ENCODE data around the gene HCRTR1.

HCRTR1 gene

DNA sequence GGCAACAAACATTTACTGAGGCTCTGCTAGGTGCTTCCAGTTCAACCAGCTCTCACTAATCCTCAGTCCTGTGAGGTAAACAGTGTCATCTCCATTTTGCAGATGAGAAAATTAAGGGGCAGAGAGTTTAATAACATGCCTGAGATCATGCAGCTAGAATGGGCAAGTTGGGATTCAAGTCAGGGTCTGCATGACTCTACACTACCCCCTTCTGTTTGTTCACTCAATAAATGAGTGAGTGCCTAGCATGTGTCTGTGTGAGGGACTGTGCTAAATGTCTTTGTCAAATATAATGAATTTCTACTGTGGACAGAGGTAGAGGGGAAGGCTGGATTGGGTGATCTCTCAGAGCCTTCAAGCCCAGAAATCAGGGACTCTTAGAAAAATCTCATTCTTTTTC, 22.7 kb downstream of the HCRTR1 start:
- TF ChIP-seq, protein P1, sequence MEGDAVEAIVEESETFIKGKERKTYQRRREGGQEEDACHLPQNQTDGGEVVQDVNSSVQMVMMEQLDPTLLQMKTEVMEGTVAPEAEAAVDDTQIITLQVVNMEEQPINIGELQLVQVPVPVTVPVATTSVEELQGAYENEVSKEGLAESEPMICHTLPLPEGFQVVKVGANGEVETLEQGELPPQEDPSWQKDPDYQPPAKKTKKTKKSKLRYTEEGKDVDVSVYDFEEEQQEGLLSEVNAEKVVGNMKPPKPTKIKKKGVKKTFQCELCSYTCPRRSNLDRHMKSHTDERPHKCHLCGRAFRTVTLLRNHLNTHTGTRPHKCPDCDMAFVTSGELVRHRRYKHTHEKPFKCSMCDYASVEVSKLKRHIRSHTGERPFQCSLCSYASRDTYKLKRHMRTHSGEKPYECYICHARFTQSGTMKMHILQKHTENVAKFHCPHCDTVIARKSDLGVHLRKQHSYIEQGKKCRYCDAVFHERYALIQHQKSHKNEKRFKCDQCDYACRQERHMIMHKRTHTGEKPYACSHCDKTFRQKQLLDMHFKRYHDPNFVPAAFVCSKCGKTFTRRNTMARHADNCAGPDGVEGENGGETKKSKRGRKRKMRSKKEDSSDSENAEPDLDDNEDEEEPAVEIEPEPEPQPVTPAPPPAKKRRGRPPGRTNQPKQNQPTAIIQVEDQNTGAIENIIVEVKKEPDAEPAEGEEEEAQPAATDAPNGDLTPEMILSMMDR (IDR thresholded peaks at IDR 0.05), result no peak

DNA sequence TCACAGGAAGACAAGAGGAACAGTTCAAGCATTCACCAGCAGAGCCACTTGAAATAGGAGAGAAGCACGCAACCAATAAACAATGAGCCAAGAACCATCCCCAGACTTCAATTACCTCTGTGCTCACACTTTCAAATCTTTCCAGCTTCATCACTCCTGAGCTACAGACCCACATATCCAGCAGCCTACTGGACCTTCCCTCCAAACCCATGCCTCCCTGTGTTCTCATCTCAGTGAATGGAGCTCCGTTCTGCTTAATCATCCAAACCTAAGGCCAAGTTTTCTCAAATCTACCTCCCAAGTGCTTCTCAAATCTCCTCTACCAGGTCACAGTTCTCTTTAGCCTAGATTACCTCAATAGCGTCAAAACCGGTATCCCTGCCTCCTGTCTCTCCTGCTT, 23.5 kb downstream of the HCRTR1 start:
- TF ChIP-seq, protein P1 (IDR thresholded peaks at IDR 0.05), result no peak

DNA sequence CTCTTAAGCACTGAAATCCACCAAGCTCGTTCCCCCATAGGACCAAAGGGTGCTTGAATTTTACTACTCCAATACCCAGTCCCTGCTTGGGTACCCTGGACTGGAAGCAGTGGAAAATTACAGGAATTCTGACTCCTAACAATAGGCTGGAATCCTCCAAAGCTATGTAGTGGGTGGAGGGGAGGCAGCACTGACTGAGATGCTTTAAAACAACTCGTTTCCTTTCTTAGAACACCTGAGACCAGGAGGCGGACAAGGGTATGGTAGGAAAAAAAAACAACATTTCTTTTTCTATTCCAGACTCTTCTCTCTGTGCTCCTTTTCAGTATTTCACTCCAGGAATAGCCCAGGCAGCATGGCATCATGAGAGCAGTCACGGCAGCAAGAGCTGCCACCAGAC, 24.9 kb downstream of the HCRTR1 start:
- TF ChIP-seq, protein P1 (IDR thresholded peaks at IDR 0.05), result no peak

DNA sequence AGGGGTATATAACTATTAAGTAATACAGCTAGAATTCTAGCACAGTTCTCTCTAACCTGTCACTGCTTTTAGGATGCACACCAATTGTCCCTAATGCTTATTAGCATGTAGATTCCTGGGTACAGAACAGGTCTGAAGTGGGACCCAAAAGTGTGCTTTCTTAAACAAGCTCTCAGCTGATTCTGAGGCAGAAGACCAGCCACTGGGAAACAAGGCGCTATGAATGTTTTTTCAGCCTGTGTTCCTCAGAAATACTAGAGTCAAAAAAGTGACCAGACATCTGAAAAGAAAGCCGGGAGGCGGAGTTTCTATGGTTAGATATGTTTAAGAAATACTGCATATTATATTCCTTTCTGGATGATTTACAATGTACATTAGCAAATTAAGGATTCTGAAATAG, 25.4 kb downstream of the HCRTR1 start:
- TF ChIP-seq, protein P1 (IDR thresholded peaks at IDR 0.05), result no peak

DNA sequence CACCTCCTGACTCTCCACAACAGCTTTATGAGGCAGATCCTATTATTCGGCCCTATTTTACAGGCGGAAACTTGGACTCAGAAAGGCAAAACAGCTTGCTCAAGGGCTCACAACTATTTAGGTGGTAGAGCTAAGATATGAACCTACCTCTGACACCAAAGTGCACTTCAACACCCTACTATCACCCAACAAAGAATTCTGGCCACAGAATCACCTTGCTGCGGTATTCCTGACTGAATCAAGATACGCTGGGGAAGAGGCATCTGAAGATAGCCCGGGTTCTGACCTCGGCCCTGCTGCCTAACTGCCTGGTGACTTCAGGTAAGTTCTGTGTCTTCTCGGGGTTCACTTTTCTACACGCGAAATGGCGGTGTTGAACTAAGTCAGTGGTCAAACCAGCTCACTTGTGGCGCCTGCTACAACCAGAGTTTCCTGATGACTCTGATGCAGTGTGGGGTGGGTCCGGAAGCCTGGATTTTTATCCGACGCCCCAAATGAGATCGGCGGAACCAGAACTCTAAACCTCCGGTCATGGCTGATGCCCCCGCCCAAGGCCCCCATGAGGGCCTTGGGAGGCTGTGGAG, 26.6 kb downstream of the HCRTR1 start:
- TF ChIP-seq, protein P1 (IDR thresholded peaks at IDR 0.05), result no peak

DNA sequence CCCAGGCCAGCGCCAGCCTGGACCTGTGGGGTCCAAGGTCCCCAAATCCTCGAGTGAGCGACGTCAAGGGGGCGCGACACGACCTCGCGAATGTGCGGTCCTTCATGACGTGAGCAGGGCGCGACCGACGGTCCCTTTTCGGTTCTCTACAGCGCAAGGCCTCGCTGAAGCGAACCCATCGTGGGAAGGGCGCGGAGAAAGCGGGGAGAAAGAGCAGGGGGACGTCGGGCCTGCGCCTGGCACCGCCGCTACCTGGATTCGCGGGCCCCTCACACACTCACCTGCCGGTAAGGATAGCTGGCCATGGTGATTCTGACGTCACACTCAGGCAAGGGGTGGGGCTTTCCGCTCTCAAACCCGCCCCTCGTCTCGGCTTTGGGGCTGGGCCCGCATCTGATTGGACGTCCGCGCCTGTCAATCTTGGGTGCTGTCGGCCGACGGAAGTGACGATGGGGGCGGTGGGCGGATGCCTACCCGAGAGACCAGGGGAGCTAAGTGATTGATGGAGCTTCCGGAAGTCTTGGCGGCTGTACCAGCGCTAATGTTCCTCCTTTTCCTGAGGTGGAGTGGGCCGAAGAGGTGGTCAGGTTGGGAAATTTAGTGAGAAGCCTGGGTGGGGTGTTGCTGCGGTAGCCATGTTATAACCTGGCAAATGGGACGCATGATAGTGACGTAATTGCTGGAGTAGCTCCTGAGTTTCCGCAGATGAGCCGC, 27.2 kb downstream of the HCRTR1 start, which contains the start of gene PEF1:
TSS of gene PEF1 (minus strand) at position 317 of the 714 bp plus-strand sequence. CDS start at position 305, 12 bp downstream.
- TF ChIP-seq, protein P1 (IDR thresholded peaks at IDR 0.05), result no peak

DNA sequence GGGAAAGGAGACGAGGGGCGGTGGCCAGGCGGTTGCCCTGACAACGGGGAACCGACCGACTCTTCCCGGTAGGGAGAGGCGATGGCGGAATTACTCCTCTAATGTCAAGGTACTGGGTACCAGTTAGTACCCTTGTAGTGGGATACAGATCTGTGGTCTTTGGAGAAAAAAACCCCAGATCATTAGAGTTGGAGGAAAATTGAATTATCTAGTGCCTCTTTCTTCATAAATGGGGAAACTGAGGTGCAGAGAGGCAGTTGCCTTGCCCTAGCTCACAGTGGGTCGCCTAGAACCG, 27.7 kb downstream of the HCRTR1 start:
- TF ChIP-seq, protein P1 (IDR thresholded peaks at IDR 0.05), result no peak
